Ecto neural progenitor cell (in vitro differentiated cells): ENCODE results near the gene RPS3A.
"Not testable (repeated sequence)": the region's sequence is repeated elsewhere in the genome, so short reads cannot be mapped to it uniquely, and the experiment has no call there.

Experiments used
- DNase-seq: peaks from one replicate; pipeline ENCODE4 v3.0.0-alpha.2; 2018; ENCODE audit warnings: low spot score

The RPS3A gene

DNA sequence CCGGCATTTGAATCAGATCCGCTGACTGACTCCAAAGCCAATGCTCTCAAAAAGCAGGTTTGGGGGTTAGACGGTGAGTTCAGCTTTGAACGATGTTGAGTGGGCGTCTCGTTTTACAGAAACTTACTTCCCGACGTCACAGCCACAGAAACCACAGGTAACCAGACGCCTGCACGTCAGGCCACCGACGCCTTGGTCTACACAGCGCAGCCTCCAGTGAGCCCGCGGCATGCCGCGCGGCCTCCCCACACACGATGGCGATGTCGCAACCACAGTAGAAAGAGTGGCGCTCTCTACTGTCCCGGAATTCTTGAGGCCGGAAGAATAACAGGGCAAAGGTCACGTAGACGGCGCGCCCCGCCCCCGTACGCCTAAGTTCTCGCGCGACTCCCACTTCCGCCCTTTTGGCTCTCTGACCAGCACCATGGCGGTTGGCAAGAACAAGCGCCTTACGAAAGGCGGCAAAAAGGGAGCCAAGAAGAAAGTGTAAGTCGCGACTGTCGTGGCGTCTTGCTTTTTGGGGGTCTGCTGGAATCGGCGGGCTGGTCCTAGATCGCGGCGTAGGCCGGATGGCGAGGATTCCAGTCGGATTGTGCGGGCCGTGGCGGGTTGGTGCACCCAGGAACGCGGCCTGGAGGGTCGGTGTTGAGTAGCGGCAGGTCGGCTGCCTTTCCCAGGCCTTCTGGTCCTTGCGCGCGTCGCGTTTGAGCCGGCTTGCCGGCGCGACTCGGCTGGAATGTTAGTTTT lies at the start of gene RPS3A:
Gene RPS3A, plus strand, starts transcription at position 400 of the 747 bp plus-strand sequence. Its CDS starts 25 bp downstream, at position 425.
- DNase-seq: peak; percentile 96

DNA sequence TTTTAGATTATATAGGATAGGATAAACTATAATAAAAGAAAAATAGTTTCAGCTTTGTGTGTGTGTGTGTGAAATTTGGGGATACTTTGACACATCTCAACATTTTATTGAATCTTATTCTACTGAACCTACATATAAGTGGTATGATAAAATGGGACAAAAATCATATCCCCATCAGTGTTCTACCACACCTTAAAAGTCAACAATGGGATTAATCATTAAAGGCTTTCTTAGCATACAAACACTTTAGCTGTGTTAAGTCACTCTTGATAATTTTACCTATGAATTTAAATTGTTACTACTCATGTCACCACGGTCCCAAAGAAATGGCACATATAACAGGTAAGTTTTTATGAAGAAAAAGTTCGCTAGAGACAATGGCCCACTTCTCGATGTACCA lies 46.6 kb upstream of the RPS3A start:
- DNase-seq: no peak

- no peak for DNase-seq
These were observed 43.9 kb upstream of the RPS3A start for GRCh38 chr4:151055539-151055938.

DNA sequence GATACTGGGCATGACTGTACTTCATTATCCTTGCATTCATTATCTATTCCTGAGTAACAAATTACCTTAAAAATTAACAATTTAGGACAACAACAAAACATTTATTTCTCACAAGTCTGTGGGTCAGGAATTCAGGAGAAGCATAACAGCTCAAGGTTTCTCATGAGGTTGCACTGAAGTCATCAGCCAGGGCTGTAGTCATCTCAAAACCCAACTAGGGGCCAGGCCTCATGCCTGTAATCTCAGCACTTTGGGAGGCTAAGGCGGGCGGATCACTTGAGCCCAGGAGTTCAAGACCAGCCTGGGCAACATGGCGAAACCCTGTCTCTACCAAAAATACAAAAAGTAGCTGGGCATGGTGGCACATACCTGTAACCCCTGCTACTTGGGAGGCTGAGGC lies 36.3 kb upstream of the RPS3A start:
- not testable (repeated sequence) for DNase-seq

DNA sequence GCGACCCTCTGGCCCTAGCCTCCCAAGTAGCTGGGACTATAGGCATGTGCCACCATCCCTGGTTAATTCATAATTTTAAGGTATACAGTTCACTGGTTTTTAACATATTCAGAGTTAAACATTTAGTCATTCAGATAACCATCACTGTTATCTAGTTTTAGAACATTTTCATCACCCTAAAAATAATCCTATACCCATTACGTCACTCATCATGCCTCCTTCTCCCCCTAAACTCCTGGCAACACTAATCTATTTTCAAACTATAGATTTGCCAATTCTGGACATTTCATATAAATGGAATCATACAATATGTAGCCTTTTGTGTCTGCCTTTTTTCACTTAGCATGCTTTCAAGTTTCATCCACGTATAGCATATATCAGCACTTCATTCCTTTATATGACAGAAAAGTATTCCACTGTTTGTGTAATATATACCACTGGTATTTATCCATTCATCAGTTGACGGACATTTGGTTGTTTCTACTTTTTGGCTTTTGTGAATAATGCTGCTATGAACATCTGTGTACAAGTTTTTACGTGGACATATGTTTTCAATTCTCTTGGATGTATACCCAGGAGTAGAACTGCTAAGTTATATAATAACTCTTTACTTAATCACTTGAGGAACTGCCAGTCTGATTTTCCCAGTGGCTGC lies 32.0 kb upstream of the RPS3A start:
- no peak for DNase-seq

- no peak for DNase-seq
These were observed 25.0 kb upstream of the RPS3A start for GRCh38 chr4:151074416-151074916.

- not testable (repeated sequence) for DNase-seq
These were observed 21.4 kb upstream of the RPS3A start for GRCh38 chr4:151077978-151078377.

GRCh38 chr4:151087467-151087866 lies 12.0 kb upstream of the RPS3A start:
- DNase-seq: no peak

DNA sequence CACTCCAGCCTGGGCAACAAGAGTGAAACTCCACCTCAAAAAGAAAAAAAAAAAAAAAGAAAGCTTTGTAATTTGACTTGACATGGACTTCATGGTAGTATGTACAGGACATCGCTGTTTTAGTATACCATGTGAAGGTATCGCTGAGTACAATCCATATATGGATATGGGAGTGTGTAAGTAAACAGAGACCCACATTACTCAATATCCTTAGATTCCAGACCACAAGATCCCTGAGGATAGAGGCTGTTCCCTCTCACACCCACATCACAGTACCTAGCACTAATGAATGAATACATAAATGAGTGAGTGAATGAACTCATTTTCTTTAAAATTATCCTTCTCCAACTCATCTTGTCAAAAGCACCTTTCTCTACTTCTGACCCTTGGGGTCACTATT lies 8.4 kb upstream of the RPS3A start:
- no peak for DNase-seq

GRCh38 chr4:151092488-151092887 lies 6.9 kb upstream of the RPS3A start:
- no peak for DNase-seq

- no peak for DNase-seq
These were observed 6.2 kb upstream of the RPS3A start for GRCh38 chr4:151093203-151093602.

DNA sequence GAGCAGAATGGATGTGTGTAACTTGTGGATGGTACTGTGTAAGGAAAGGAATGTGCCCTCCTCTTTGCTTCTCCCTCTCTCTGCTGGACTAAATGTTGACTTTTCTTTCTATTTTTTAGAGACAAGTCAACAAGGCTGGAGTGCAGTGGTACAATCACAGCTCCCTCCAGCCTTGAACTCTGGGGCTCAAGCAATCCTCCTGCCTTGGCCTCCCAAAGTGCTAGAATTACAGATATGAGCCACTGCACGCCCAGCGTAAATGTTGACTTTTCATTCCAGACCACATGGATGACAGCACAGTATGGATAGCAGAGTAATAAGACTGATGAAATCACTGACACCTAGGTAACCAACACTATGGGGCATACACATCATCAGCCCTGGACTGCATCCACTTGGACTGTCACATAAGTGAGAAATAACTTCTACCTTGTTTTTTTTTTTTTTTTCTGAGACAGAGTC lies 5.1 kb upstream of the RPS3A start:
- no peak for DNase-seq

DNA sequence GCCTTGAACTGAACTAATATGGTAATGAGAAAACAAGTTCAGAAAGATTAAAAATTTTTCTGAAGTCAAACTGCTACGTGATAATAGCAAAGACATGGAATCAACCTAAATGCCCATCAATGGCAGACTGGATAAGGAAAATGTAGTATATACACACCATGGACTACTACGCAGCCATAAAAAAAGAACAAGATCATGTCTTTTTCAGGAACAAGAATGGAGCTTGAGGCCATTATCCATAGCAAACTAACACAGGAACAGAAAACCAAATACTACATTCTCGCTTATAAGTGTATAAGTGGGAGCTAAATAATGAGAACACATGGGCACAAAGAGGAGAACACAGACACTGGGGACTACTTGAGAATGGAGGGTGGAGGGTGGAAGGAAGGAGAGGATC lies 4.3 kb upstream of the RPS3A start:
- DNase-seq: no peak

- DNase-seq: no peak
These were observed 1.7 kb upstream of the RPS3A start for GRCh38 chr4:151097759-151098158.

GRCh38 chr4:151098979-151099228 lies 524 bp upstream of the RPS3A start:
- DNase-seq: no peak

DNA sequence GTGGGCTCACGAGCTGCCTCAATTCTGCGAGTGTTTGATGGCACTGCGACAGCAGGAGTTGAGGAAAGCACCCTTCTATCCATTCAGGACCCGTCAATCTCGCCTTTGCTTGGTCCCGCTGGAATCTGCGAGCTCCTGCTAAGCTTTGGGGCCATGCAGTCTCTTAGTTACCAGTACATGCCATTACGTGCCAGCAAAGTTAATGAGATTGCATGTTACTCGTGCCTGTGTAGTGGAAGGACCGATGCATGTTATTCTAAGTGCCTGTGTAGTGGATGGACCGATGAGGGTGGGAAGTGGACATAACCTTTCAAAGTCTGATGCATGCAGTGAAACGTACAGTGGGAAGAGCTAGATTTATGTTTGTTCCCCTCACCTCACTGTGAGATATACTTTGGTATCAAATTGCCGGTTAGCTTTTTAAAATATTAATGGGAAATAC lies 569 bp downstream of the RPS3A start:
- no peak for DNase-seq

- DNase-seq: no peak
These were observed 1.1 kb downstream of the RPS3A start for GRCh38 chr4:151100531-151100930.

DNA sequence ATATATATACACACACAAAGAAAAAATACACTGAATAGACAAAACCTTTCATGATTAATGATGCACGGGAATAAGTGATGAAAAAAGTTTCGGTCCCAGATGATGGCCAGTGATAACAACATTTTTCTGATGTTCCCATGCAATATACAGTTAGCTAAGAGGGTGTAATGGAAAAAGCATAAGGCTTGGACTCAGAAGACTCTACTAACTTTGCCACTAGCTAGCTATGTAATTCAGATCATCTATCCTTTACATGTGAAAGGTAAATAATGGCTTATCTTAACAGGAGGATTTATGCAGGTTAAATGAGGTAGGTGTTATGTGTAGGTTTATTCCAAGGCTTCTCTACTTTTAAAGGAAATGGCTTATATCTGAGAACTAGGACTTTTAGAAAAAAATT lies 4.3 kb downstream of the RPS3A start:
- DNase-seq: no peak

- DNase-seq: no peak
These were observed 5.2 kb downstream of the RPS3A start for GRCh38 chr4:151104621-151105020.

DNA sequence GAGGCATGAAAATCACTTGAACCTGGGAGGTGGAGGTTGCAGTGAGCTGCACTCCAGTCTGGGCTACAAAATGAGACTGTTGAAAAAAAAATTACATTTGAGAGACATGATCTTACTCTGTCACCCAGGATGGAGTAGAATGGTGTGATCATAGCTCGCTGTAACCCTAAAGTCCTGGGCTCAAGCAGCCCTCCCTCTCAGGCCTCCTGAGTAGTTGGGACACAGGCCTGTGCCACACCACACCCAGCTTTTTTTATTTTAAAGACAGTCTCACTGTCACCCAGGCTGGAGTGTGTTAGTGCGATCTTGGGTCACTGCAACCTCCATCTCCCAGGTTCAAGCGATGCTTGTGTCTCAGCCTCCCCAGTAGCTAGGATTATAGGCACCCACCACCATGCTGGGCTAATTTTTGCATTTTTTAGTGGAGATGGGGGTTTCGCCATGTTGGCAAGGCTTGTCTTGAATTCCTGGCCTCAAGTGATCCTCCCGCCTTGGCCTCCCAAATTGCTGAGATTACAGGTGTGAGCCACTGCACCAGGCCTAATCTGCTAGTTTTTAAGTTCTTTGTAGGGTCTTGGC lies 6.1 kb downstream of the RPS3A start:
- no peak for DNase-seq

- DNase-seq: no peak
These were observed 7.6 kb downstream of the RPS3A start for GRCh38 chr4:151107063-151107462.

GRCh38 chr4:151110236-151110635 lies 10.8 kb downstream of the RPS3A start:
- no peak for DNase-seq

DNA sequence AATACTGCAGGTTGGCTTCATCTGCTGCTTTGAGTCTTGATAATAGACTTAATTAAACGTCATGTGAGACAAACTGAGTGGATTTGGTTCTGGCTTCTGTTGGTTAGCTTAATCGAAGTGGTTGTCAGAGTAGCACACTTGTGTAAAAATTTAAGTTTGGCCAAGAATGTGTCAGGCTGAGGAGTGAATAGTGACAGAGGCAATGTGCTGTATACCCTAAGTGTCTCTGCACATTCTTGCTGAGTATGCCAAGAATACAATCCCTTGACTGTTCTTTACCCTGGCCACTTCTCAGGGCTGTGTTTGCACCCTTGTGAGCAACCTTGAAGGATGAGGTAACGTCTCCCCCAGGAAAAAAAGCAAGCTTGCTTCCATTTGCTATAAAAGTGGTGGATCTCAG lies 14.9 kb downstream of the RPS3A start:
- DNase-seq: no peak
